NT2/D1 (cell line): ENCODE results near the gene AMPD2.

Source experiments
- DNase-seq: peaks from one replicate; pipeline ENCODE4 v3.0.0-alpha.2; 2011; ENCODE audit warnings: low read depth, low spot score
- H3K27me3 ChIP-seq: 2 replicates; pipeline ENCODE4 v1.6.0; 2011; ENCODE audit warnings: mild to moderate bottlenecking; ENCODE audit not compliant: insufficient read length, insufficient read depth
- H3K36me3 ChIP-seq: 2 replicates; pipeline ENCODE4 v1.6.1; 2011; ENCODE audit warnings: mild to moderate bottlenecking, low read length, mixed read lengths; ENCODE audit not compliant: insufficient read depth, insufficient read length
- H3K4me1 ChIP-seq: 2 replicates; pipeline ENCODE4 v1.5.1; 2011; ENCODE audit not compliant: insufficient read depth, insufficient read length
- H3K4me3 ChIP-seq: 2 replicates; pipeline ENCODE4 v1.5.1; 2011; ENCODE audit warnings: low read depth; ENCODE audit not compliant: insufficient read length
- H3K9ac ChIP-seq: 2 replicates; pipeline ENCODE4 v1.6.0; 2011; ENCODE audit warnings: low read depth; ENCODE audit not compliant: insufficient read length
- H3K9me3 ChIP-seq: 2 replicates; pipeline ENCODE4 v1.5.1; 2011; ENCODE audit warnings: mild to moderate bottlenecking, low read length; ENCODE audit not compliant: insufficient read depth
- SUZ12 ChIP-seq: IDR thresholded peaks from 2 replicates; pipeline ENCODE4 v1.6.1; 2011; ENCODE audit not compliant: insufficient read length, insufficient read depth; ENCODE audit errors: extremely low read depth
- YY1 ChIP-seq: IDR thresholded peaks from 2 replicates; pipeline ENCODE4 v1.6.1; 2011; ENCODE audit not compliant: insufficient read length, insufficient read depth
- ZNF274 ChIP-seq: IDR thresholded peaks from 2 replicates; pipeline ENCODE4 v1.6.1; 2011; ENCODE audit warnings: mild to moderate bottlenecking, low read depth, low read length

Gene AMPD2

DNA sequence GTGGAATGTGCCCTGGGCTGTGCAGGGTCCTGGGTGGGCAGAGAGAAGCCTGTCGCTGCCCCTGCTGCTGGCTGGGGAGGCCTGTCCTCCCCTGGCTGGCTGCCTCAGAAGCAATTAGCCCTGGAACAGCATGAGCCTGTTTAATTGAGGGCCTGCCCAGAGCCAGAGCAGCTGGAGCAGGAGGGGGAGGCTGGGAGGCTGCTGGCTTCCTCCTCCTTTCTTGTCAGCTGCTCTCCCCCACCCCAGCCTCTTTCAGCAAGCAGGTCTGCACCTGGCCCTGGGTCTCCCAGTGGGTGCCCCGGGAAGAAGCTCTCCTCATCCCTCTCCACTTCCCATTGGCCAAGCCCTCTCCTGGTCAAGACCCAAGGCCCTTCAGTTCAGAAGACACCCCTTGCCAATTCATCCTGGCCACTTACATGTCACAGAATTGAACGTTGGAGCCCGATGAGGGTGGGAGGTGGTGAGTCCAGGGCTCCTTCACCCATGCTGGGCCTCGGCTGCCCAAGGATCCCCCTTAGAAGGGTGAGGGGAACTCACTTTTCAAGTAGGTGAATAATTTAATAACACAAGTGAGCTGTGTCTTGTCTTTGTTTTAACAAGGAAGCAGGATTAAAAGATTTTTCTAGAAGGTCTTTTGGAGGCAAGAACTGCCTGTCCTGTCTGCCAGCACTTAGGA is 13.2 kb downstream of the AMPD2 start:
- H3K9ac ChIP-seq = peak overlapping the region; percentile 33

GRCh38 chr1:109634292-109634691 is 14.7 kb downstream of the AMPD2 start:
- no peak for DNase-seq
- peaks cover 18% of the 10 kb centered on the region for H3K4me1 ChIP-seq
- H3K4me3 ChIP-seq = no peak overlapping the region
- H3K9me3 ChIP-seq = no peaks in the 10 kb centered on the region
- TF ChIP-seq YY1 (no peak), ZNF274 (no peak), SUZ12 (no peak)
- peaks cover 32% of the 10 kb centered on the region for H3K36me3 ChIP-seq
- H3K27me3 ChIP-seq = no peaks in the 10 kb centered on the region
- H3K9ac ChIP-seq = no peak overlapping the region

More for the DNA sequence above, 13.2 kb downstream of the AMPD2 start:
- Histone ChIP-seq H3K36me3 (peaks cover 47% of the 10 kb centered on the region), H3K4me3 (no peak overlapping the region), H3K27me3 (no peaks in the 10 kb centered on the region), H3K9me3 (no peaks in the 10 kb centered on the region), H3K4me1 (peaks cover 18% of the 10 kb centered on the region)
- DNase-seq = no peak
- TF ChIP-seq SUZ12 = no peak
- TF ChIP-seq YY1 = no peak
- no peak for TF ChIP-seq ZNF274

DNA sequence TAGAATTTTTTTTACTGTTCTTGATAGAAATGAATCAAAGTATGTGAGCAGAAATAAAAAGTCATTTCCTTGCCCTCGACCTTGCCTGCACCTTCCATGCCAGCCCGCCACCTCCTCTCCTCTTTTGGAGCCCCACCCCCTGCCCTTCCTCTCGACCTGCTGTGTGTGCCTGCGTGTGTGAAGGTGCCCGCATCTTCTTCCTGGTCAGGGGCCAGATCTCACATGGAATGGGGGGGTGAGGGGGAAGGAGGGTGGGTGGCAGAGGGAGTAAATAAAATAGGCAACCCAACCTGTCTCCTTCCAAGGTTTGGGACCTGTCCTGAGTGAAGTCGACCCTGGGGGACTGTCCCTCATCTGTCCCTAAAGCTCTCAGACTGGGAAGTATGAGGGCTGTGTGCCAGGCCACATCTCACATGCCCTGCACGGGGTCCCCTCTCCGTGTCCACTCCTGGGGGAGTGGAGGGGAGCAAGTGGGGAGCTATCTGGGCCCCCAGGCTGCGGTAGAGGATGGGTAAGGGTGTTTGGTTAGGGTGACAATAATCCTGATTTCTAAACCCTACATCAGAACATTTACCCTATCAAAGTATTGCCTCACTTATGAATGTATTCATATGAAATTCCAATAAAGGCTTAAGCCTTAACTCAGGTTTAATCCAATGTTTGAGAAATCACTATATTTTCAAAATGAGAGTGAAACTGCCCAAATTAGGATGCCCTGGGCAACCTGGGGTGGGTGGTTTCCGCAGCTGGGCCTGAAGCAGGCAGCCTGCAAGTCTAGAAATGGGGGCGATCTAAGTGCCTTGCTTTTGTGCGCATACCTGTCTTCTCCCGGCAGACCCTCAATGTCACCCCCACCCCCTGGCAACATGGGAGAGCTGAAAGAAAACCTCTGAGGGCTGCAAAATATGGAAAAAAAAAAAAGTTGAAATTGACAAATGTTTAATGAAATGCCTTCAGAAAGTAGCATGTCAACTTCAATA is 15.4 kb downstream of the AMPD2 start:
- H3K9me3 ChIP-seq = no peaks in the 10 kb centered on the region
- H3K27me3 ChIP-seq = no peaks in the 10 kb centered on the region
- peaks cover 25% of the 10 kb centered on the region for H3K4me1 ChIP-seq
- DNase-seq = no peak
- no peak overlapping the region for H3K4me3 ChIP-seq
- TF ChIP-seq YY1 (no peak), ZNF274 (no peak), SUZ12 (no peak)
- no peak overlapping the region for H3K9ac ChIP-seq
- H3K36me3 ChIP-seq = peaks cover 25% of the 10 kb centered on the region

- DNase-seq = no peak
- Histone ChIP-seq H3K4me3 (no peak overlapping the region), H3K9ac (peak overlapping the region; percentile 7), H3K27me3 (no peaks in the 10 kb centered on the region), H3K9me3 (no peaks in the 10 kb centered on the region), H3K36me3 (peaks cover 19% of the 10 kb centered on the region), H3K4me1 (peaks cover 25% of the 10 kb centered on the region)
- TF ChIP-seq ZNF274 (no peak), YY1 (no peak), SUZ12 (no peak)
These were observed 16.2 kb downstream of the AMPD2 start for GRCh38 chr1:109635862-109636200.

- no peak overlapping the region for H3K4me3 ChIP-seq
- peaks cover 24% of the 10 kb centered on the region for H3K4me1 ChIP-seq
- DNase-seq = no peak
- H3K9ac ChIP-seq = peak overlapping the region; percentile 7
- H3K9me3 ChIP-seq = no peaks in the 10 kb centered on the region
- TF ChIP-seq YY1 (no peak), SUZ12 (no peak), ZNF274 (no peak)
- peaks cover 13% of the 10 kb centered on the region for H3K36me3 ChIP-seq
- peaks cover 3% of the 10 kb centered on the region for H3K27me3 ChIP-seq
These were observed 16.7 kb downstream of the AMPD2 start for GRCh38 chr1:109636201-109636952.

GRCh38 chr1:109637446-109637845 is 17.8 kb downstream of the AMPD2 start:
- Histone ChIP-seq H3K9me3 (no peaks in the 10 kb centered on the region), H3K4me3 (no peak overlapping the region), H3K9ac (no peak overlapping the region), H3K4me1 (peaks cover 19% of the 10 kb centered on the region), H3K36me3 (peaks cover 4% of the 10 kb centered on the region), H3K27me3 (peaks cover 6% of the 10 kb centered on the region)
- no peak for DNase-seq
- no peak for TF ChIP-seq SUZ12
- TF ChIP-seq YY1 = no peak
- TF ChIP-seq ZNF274 = no peak
